DMS53 treated with DMSO at 0.1 percent for 48 hours (cell line): ENCODE data around the gene EFCC1.
"Not testable (repeated sequence)": the region's sequence is repeated elsewhere in the genome, so short reads cannot be mapped to it uniquely, and the experiment has no call there.

Experiments used
- DNase-seq: peaks from one replicate; lab custom pipeline; 2025; ENCODE audit not compliant: unreplicated experiment; lab: John Stamatoyannopoulos, UW

The EFCC1 gene

GRCh38 chr3:129069313-129070085 is 68.4 kb downstream of the EFCC1 start:
- not testable (repeated sequence) for DNase-seq

DNA sequence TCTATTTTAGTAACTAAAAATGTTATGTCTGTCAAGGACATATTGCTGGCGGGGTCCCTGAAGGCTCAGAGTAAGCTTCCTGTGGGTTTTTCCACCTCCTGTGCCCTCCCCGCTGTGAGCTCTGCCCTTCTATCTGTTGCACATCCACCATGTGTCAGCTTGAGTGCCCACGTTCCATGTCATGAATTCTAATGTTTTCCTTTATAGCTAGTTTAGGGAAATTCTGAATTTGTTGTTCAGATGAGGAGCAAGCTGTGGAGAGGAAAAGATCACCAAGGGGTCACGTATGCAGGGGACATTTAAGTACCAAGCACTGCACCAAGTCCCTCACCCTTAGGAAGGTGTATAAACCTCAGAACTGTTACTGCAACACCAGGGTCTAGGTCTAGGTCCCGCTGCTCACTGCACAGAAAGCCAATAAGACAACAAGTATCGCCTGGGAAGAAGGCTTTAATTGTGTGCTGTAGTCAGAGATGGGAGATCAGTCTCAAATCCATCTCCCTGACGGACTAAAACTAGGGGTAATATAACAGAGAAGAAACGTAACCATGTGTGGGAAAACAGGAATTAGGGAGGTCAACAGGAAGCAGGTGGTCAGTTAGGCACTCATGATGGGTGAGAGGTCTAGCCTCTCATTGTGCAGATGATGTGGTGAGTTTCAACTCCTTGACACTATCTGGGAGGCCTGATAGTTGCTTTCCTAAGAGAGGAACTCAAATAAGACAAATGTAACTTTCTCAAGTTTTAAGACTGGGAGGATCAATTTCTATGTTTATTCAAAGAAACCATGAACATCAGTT is 69.2 kb downstream of the EFCC1 start:
- no peak for DNase-seq

- no peak for DNase-seq
Observed at GRCh38 chr3:129077222-129077621, 76.1 kb downstream of the EFCC1 start.

GRCh38 chr3:129078510-129078909 is 77.4 kb downstream of the EFCC1 start:
- DNase-seq, result no peak

DNA sequence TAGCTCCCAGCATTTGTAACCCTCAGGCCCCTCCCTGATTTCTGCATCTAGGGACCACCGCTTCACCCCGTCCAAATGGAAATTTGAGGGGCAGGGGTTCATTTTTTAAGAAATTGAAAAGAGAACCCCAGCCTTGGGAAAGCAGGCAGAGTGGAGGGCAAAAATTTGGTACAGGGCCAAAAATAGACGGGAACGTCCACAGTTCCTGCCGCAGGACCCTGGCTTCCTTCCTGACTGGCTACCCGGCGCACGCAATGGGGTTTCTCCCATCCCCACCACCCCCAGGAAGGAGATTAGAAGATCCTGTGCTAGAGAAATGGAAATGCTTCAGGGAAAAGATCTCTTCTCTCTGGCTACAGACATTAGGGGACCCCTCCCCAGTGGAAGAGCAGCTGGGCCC is 80.4 kb downstream of the EFCC1 start:
- no peak for DNase-seq

DNA sequence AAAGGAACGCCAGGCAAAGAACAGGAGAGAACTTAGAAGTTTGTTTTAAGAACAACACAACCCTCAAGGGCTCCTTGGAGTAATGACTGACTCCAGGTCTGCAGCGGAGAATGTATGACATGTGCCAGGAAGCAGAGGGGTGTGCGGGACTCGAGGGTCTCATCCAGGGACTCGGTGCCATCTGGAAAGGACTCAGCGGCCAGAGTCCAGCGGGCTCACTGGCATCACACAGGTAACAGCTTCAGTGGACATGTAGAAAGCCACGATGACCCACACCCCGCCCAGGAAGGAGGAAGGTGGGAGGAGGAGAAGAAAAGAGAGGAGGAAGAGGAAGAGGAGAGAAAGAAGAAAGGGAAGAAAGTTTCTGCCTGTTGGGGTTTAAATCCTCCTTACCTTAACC is 80.9 kb downstream of the EFCC1 start:
- no peak for DNase-seq

DNA sequence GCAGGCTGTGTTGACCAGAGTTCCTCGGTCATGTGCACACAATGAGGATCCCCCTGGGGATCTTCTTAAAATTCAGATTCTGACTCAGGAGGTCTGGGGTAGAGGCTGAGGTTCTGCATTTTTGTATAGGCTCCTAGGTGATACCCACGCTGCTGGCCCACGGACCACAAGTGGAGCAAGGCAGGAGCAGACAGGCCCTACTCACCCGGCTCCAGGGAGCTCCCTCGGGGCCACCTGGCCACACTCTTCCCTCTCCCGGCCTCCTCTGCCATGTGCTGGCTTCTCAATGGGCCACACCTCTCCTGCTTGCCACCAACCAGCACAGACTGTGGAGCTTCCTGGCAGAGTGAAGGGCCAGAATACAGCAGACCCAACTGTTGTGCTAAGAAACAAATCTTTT is 83.4 kb downstream of the EFCC1 start:
- no peak for DNase-seq

GRCh38 chr3:129085165-129085715 is 84.1 kb downstream of the EFCC1 start:
- DNase-seq, result no peak

DNA sequence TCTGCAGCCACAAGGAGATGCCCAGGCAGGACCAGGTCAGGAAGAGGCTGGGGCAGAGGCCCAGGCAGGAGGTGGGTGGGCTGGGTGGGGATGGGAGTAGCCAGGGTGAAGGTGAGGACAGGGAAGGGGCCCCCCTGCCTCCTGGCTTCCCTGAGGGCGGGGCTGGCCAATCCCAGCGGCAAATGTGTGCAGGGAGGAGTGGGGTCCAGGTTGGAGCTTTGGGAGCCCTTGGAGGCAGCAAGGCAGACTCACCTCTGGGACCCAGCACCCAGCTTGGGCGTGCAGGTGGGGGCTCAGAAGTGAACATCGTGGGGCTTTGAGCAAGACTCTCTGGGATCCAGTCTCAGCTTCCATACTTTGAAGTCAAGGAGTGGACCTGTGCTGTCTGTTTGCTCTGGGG is 84.7 kb downstream of the EFCC1 start:
- no peak for DNase-seq

- no peak for DNase-seq
Observed at GRCh38 chr3:129087138-129087702, 86.1 kb downstream of the EFCC1 start.

DNA sequence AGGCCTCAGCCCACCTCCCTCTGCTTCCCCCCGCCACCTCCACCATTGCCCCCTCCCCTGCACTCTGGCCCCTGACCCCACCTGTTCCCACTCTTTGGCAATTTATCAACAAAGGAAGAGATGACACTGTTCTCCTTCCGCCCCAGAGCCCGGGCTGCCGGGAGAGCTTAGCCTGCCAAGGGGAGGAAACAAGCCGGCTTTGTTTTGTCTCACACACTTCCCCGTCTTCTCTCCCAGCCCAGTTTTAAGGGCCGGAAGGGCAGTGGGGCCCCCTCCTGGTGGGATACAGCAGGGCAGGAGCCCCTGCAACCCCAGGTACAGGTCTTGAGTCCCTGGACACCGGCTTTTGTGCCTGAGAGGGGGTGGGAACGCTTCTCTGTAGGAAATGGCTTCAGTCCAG is 86.8 kb downstream of the EFCC1 start:
- DNase-seq, result not testable (repeated sequence)

DNA sequence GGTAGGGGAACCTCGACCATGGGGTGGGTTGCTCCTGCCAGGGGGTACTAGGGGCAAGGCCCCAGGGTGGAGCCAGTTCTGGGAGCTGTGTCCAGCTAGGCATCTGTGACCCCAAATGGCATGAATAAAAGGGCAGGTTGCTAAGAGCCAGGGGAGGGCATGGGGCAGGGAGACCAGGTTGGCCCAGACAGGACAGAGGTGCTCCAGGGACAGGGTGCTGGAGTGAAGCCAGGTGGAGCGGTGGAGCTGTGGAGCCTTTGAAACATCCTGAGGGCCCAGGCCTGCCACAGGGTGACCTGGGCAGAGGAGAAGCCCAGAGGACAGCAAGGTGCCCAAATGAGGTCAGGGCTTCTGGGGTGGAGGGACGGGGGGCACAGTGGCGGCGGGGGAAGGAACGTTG is 87.2 kb downstream of the EFCC1 start:
- not testable (repeated sequence) for DNase-seq
